GM18867 (cell line): ENCODE results near the gene DOCK4.

Experiments
- ATAC-seq: cut with Tn5 transposase; IDR thresholded peaks from one replicate; pipeline ENCODE4 v1.9.1; 2021; ENCODE audit warnings: mild to moderate bottlenecking, moderate library complexity; ENCODE audit not compliant: unreplicated experiment

The DOCK4 gene

DNA sequence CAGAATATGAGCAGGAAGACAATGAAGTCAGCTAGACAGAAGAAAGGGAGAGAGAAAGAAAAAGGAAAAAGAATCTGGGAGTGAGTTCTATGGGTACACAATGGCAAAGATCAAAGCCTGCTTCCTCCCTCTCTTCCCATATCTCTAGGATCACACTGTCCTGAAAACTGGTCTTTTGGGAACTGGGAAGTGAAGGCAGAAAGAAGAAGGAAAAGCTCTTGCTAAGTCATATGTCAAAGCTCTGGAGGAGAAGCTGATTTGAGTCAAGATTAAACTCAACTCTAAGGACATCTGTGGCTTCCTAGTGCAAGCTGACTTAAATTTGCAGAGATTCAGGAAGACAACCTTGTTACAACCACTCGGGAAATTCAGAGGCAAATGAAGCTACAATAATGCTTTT is 147.5 kb downstream of the DOCK4 start:
- ATAC-seq, result no peak

DNA sequence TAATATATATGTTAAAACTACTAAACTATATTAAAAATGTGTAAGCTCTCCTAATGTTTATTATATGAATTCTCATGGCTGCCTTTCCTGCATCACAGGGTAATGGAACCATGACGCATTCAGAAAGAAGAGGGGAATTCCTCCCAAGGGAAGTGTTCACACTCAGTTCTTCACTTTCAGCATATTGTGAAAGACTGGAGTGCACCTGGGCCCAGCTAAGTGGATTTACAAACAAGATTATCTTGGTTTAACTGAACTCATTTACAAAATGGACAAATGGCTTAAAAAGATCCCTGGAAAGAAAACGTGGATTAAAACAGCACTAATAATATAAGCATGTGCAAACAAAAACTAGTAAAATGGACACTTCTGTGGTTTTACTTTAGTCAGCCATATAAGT is 149.8 kb downstream of the DOCK4 start:
- no peak for ATAC-seq

DNA sequence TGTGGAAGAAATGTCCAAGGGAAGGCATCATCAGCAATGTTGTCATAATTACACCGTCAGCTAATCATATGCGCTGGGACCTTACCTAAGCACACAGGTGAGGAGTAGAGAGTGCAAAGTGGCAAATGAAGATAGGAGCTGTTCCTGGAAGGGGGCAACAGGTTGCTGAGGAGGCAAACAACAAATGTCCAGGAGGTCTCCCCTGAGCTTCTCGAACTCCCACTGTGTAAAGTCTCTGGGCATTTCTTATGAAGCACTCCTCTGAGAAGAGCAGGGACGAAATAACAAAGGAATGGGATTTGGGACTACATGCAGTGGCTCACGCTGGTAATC is 152.5 kb downstream of the DOCK4 start:
- ATAC-seq, result no peak

DNA sequence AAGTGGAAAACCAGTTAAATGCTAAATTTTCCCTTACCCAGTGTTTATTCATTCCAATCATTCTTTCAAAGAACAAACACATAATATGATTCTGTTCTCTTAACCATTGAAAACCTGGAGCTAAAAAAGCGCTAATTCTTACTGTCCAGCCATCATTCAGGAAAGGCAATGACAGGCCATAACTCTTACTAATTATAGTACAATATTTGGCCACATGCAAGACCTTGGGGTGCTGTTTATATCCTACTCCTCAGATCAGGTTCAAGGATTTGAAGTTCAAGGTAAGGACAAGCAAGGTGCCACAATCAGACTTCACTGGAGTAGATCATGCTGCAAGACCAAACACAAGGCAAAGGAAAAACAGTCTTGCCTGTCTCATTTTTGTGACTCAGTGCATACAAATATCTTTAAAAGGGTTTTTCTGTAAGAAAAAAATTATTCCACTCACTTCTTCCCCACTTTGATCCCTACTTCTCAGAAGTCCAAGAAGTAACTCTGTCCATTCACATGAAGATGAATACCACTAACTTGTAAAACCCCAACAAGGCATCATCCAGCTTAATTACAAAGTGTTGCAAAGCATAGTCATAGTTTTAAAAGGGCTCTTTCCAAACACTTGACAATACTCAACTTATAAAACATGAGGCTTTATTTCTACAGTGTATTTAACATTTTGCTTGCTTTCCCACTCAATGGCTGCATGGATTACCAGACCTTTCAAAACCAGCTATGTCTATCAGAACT is 153.0 kb downstream of the DOCK4 start:
- no peak for ATAC-seq

DNA sequence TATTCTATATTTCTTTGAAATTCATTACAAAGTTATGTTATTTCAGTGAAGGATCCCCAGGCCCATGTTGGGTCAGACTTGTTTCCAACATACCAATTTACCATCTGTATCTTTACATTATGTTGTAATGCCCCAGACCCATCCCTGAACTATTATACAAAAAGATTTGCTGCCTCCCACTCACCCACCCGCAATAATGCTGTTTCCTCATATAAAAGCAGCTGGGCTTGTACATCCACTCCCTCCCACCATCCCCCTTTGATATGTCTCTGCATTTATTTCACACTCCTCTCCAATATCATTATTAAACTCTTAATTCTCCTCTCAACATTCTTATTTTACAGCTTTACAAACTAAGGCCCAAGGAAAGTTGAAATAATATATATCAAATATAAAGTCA is 153.7 kb downstream of the DOCK4 start:
- ATAC-seq, result no peak

DNA sequence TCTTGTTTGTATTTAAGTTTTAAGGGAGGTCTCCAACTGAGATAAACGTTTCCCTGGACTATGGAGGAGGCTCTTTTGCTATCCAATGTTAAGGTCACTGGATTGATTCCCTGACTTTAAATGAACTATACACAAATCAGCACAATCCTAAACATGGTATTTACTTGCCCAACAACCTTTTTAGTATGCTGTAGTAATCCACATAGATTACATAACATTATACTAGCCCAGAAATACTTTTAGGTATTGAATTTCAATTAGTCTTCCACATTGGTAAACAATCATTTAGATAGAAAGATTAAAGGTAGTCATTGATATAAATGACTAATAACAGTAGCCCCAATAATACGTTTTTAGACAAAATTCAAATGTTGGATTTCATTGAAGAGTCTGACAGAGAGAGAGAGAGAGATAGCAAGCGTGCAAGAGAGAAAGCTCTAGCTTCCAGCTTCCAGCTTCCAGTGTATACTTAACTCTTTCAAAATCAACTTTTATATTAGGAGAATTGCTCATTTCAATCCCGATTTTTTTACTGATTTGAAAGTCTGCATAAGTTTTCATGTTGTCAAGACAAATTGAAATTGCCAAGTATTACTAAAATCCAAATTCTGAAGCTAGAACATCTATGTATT is 155.8 kb downstream of the DOCK4 start:
- ATAC-seq, result no peak

DNA sequence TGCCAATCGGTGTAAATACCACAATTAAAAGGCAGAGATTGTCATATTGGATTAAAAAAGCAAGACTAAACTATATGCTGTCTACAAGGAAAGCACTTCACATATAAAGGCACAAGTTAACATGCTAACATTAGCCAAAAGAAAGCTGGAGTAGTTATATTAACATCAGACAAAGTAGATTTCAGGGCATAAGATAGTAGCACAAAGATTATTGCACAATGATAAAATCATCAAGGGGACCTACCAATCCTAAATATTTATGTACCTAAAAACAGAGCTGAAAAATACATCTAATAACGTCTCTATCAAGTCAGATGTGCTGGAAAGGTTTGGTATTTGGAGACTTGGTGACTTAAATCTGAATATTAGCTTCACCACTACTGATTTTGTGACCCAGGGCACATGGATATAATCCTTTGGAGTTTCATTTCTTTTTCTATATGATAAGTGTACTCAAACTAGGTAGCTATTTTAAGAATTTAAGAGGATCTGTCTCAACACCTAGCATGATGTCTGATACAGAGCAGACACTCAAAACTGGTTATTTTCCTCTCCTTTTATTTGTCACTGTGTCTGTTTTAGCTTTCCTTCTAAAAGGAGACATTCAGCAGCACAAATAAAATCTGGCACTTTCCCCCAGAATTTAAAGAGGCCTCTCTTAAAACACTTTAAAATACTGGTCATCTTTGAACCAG is 156.5 kb downstream of the DOCK4 start:
- no peak for ATAC-seq

DNA sequence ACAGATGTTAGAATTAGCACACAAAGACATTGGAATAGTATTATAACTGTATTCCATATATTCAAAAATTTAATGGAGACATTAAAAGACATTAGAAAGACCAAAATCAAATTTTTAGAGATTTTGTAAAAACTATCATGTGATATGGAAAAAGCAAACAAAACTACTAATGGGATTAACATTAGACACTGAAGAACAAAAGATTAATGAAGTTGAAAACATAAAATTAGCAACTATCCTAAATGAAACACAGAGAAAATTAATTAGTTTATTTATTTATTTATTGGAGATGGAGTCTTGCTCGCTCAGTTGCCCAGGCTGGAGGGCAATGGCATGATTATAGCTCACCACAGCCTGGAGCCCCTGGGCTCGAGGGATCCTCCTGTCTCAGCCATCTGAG is 158.8 kb downstream of the DOCK4 start:
- ATAC-seq, result no peak

DNA sequence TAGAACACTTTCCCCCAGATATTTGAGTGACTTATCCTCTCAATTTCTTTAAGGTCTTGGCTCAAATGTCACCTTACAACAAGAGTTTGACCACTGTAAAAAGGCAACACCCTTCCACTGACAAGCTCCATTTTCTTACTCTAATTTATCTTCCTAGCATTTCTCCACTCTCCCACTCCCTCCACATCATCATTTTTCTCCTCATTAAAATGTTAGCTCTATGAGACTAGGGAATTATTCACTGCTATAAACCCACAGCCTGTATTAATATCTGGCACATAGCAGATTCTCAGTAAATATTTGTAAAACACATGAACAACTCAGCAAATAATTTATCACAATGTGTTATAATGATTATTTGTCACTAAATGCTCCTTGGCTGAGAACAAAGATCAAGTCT is 161.0 kb downstream of the DOCK4 start:
- ATAC-seq, result no peak

DNA sequence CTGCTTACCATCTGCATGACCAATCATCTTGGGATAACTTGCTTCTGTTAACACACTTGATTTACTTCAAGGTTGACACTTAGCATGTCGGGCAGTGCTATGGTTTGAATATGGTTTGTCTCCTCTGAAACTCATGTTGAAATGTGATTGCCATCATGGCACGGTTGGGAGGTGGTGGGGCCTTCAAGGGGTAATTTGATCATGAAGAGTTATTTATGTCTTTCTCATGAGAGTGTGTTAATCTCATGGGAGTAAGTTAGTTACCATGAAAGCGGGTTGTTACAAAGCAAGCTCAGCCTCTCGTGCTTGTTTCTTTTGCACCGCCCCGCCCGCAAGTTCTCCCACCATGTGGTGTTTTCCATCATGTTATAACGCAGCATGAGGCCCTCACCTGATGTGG is 163.6 kb downstream of the DOCK4 start:
- no peak for ATAC-seq

DNA sequence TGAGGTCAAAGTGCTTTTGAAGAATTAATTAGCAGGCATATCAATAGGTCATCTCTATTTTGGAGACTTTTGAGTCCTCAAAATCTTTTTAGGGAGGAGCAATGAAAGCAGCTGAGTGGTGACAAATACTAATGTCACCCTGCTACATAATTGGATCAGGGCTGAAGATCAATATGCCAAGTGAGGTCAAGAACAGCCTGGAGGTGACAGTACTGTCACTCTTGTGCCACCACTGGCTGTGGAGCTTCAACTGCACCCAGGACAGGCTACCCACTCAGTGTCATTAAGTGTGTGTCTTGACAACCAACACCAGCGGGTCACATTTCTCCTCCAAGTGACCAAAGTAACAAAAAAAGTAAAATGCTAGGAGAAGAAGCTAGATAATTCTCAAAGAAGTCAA is 167.8 kb downstream of the DOCK4 start:
- ATAC-seq, result no peak

DNA sequence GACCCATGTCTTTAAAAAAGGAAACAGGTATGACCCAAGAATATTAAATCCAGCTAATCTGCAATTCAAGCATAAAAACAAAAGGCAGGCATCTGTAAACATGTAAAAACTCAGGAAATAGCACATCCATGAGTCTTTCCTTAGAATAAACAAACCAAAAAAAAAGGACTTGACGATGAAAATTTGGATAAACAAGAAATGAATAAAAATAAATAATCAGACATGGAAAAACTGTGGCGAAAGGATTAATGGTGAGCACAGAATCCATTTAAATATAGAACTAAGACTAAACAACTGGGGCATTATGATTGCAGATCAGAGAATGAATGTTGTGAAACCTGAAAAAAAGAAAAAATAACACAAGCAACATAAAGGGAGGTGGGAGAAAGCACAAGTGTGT is 170.1 kb downstream of the DOCK4 start:
- ATAC-seq, result no peak

DNA sequence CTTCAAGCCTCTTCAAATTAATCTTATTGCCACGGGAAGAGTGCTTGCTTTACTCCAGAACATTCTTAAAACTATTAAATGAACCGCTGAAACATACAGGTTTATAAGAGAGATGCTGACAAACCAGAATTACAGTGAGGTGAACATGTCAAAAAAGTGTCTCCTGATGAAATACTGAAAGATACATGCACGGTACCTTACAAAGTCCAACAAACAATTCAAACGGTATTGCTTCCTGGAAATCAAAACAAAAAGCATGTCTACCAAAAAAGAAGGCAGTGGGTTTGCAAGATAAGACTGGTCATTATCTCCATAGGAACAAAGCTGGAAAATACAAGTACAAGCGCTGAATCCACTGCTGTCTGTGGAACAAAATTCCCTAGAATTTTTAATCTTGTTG is 174.5 kb downstream of the DOCK4 start:
- ATAC-seq, result no peak

DNA sequence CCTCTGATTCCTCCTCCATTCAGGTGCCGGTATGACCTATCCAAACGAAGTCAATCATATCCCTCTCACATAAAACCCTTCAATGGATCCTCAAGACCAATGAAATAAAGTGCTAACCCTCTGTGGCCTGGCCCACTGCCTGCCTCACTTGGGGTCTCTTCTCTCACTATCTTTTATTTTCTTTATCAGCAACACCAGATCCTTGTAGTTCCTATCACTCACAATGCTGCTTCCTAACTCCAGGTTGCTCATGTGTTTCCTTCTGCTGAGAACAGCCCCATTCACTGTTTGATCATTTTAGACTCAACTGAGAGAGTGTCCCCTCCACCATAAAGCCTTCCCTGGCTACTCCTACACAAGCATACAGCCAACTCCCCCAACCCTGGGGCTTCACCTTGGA is 180.6 kb downstream of the DOCK4 start:
- ATAC-seq, result no peak

DNA sequence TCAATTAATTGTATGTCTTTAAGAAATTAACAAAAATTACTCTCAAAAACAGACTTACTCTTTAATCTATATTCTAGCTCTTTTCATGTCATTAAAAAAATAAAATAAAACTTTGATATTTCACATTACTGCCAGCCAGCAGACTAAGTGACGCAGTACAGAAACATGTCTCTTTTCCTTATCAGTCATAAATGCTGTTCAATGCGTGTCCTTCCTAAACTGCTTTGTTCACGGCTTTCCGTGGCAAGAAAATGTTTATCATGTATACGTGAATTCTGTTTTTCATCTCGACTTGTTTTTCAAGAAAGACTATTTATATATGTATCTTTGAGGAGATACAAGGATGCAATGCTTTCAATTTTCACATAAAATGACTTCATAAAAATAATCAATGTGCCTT is 182.4 kb downstream of the DOCK4 start:
- no peak for ATAC-seq

DNA sequence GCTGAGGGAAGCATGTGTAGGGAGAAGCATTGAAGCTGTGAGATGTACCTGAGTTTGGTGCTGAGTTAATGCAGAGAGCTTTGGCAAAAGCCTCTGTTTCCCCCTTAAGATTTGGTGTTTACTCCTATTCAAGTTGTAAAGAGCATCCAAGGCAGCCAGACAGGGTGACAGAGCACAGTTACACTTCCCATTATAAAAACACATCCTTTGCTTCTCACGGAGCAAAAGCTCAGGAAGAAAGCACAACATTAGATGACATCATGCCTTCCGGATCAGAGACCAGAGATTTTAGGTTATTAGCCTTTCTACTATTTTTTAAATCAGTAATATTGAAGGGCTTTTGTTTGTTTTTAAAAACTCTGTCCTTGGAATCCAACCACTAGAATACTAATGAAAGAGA is 182.9 kb downstream of the DOCK4 start:
- ATAC-seq, result no peak

DNA sequence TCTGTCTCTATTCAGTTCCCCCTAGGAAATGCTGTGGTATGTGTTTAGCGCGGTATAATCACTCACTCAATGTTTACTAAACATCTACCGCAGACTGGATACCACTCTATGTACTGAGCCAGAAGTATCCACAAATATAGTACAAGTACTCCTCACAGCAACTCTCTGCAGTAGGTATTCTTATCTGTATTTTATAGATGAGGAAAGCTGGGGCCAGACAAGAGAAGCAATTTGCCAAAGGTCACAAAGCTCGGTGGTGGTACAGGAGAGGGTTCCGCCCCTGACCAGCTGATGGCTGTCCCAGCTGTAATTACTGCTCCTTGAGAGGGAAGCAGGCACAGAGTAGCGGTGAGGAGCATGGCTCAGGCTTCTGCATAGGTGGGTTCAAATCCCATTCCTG is 184.1 kb downstream of the DOCK4 start:
- ATAC-seq, result no peak

DNA sequence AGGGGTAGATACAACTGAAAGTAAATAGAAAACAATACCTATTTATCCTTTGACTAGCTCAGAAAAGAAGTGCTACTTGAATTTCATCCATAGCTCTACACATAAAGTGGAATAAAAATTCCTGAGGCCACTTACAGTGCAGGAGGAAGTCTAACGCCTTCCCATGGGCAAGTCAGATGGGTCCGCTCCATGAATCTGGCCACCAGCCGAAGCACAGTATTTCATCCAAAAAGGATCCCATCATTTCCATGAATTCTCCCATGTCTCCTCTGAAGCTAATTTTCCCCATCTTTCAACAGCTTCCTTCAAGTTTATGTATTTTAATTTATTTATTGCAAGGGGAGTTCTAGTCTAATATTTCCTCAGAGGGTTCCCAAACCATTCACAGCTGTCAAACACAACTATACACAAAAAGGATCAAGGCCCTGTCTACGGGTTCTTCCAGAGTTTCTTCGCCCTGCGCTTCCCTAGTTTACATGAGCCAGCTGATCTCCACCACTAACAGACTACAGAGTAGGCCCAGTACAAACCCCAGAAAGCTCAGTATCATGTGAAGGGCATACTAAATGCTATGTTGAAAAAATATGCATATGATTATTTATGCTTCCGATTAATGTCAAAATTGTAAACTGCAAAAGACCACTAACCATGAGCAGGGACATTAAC is 184.7 kb downstream of the DOCK4 start:
- ATAC-seq, result no peak

DNA sequence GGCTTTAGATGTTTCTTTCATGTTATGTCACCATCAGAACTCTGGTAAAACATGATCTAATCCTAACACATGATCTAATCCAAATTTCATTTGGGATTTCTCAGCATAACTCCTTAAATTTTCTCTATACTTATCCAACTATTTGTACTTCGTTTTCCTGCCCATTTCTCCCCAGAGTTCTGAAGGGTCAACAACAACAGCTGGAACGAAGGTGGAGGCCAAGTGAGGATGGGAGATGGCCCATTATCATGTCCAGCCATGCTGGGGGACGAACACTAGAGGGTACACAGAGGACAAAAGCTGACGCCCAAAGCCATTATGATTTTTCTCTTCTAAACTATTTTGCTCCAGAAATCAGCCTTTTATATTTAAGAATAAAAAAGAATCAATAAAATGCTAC is 185.4 kb downstream of the DOCK4 start:
- ATAC-seq, result no peak

DNA sequence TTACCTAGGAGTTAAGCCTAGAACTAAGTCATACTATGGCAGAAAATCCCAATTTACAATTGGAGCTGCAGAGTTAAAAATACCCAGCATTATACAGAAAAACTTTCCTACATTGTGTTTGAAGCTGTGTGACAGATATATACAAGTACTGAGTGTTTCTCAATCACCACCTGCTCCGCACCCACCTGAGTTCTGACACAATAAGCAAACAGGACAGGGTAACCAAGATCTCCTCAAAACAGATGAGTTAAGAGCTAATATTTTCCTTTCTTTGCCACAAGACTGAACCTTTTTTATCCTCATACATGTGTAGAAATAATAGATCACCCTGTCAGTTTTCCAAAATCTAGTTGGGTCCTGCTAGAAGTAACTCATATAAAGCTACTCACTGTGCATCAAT is 186.3 kb downstream of the DOCK4 start:
- no peak for ATAC-seq

DNA sequence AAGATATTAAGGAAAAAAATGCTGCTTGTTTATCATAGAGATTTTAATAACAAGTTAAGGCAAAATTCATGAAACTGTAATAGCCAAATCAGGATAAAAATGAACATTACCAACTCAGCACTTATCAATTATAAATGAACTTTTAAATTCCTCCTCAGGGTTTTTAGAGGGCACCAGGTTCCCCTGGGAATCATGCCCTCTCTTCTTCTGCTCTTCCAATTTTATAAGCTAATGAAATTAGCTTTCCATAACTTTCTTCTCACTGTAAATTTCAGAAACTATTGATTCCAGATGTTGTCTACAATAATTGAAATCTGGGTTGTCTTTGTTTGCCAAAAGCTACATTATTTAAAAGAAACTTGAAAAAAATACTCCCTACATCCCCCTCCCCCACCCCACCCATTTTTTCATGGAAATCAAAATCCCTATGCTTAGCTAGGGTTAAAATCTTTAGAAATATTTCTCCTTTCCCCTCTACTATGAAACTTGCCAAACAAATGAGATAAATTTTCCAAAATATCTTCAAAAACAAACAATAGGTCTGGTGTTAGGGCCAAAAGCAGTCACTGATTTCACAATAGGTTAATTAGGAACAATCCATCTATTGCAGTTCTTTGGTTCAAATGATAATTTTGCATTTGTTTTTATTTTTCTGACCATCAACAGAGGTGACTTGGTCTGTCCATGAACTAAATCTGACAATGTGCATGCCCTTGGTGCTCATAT is 187.7 kb downstream of the DOCK4 start:
- no peak for ATAC-seq
